ENCODE results near the gene PPP1R13B. TPM values are rescaled to one million over a fixed set of nuclear protein-coding genes. Genes with fewer than 3 reads are reported as not detected.

PPP1R13B gene
- total RNA-seq, 1 donor from 2014 or later, result 53.0 TPM

DNA sequence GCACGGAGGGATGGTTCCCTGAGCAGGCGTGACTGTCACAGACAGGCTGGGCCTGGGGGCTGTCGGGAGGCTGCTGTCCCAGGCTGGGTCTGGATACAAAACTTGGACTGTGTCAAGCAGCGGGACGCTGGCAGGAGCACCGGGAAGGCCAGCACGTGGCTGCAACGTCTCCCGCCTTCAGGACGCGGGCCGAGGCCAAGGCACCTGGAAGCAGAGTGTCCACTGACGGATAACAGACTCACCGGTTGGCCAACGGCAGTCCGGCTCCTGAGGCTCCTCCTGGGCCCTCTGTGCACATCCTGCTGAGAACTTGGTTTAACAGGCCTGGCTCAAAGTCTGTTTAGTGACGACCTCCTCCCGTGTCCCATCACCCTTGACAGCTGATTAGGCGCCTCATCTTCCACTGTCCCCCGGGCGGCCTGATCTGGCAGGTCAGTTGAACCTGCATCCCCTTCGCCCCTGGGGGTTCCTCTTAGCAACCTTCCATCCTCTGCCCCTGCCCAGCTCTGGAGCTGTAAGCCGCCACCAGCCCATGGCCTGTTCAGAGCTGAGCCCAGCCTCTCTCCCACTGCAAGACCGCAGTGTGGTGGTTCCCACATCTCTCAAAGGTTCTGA lies 134.6 kb downstream of the PPP1R13B start:
- H3K9me3 Mint-ChIP-seq, result no peaks in the 10 kb centered on the region
- H3K4me3 Mint-ChIP-seq, result no peak overlapping the region
- H3K27me3 Mint-ChIP-seq (ENCODE audit: low read depth), result peaks cover 2% of the 10 kb centered on the region
- H3K36me3 Mint-ChIP-seq, result no peaks in the 10 kb centered on the region
- TF ChIP-seq, protein P1, sequence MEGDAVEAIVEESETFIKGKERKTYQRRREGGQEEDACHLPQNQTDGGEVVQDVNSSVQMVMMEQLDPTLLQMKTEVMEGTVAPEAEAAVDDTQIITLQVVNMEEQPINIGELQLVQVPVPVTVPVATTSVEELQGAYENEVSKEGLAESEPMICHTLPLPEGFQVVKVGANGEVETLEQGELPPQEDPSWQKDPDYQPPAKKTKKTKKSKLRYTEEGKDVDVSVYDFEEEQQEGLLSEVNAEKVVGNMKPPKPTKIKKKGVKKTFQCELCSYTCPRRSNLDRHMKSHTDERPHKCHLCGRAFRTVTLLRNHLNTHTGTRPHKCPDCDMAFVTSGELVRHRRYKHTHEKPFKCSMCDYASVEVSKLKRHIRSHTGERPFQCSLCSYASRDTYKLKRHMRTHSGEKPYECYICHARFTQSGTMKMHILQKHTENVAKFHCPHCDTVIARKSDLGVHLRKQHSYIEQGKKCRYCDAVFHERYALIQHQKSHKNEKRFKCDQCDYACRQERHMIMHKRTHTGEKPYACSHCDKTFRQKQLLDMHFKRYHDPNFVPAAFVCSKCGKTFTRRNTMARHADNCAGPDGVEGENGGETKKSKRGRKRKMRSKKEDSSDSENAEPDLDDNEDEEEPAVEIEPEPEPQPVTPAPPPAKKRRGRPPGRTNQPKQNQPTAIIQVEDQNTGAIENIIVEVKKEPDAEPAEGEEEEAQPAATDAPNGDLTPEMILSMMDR (IDR thresholded peaks at IDR 0.05; ENCODE audit: unreplicated experiment), result no peak
- peaks cover 20% of the 10 kb centered on the region for H3K4me1 Mint-ChIP-seq
- peak overlapping the region; percentile 19 for H3K27ac Mint-ChIP-seq
- DNase-seq (ENCODE audit: low spot score in 2 of 2, unreplicated experiment in 2 of 2), result no peak

DNA sequence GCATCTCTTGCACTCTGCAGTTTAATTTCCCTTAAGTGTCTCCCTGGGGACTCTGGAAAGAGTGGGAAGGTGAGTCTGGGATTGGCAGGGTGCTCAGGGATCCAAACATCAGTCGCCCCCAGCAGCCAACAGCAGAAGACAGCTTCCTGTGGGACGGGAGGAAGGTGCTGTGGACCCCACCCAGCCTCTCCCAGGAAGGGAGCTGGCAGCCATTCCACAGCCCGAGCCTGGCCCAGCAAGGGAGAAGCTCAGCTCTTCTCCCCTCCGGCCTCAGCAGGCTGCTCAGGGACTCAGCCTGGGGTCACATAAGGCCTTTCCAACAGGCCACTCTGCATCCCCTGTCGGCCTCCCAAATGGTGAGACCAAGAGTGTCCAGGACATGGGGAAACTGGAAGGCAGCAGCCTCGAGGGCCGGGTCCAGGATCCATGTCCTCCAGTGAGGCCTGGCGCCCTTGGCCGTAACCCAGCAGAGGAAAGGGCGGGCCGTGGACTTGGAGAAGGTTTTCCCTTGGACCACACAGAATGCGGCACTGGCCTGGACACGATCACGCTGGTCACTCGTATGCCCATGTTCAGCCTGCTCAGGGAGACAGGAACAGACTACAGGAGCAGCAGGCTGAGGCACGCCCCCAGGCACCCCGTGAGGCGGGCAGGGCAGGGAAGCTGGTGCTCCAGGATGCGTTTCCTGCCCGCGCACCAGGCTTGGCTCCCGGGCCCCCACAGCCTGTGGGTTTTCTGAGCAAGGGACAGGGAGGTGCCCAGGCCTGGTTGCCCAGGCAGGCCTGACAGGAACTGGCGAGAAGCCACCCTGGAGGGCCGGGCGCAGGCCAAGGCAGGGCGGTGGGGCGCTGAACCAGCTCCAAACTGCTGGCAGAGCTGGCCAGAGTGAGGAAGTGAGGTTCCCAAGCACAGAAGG lies 135.6 kb downstream of the PPP1R13B start:
- TF ChIP-seq, protein P1 (IDR thresholded peaks at IDR 0.05; ENCODE audit: unreplicated experiment), result no peak
- peaks cover 2% of the 10 kb centered on the region for H3K27me3 Mint-ChIP-seq (ENCODE audit: low read depth)
- H3K4me1 Mint-ChIP-seq, result peaks cover 10% of the 10 kb centered on the region
- H3K36me3 Mint-ChIP-seq, result no peaks in the 10 kb centered on the region
- DNase-seq (ENCODE audit: low spot score in 2 of 2, unreplicated experiment in 2 of 2), result no peak
- H3K4me3 Mint-ChIP-seq, result no peak overlapping the region
- H3K9me3 Mint-ChIP-seq, result no peaks in the 10 kb centered on the region
- no peak overlapping the region for H3K27ac Mint-ChIP-seq

DNA sequence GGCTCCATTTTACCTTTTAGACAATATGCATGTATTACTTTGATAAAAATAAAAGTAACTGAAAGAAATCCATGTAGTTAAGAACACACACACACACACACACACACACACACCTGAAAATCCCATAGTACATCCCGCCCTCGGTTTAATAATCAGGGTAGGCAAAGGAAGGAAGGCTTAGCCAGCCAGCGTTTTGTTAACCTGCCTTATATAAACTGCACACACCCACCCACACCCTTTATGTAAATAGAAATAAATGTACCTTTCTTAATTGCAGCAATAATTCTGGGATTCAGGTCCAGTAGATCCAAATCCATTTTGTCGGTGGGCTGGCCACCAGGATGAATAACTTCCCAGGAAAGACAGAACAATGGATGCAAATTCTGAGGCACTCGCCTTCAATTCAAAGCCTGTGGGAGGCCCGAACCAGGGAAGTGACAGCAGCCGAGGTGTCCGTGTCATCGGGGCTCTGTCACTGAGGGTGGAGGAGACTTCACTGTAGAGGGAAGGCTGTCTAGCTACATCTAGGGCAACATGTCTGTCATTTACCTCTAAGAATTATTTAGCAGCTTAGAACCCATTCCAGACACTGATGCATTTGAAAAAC lies 136.5 kb downstream of the PPP1R13B start:
- DNase-seq (ENCODE audit: low spot score in 2 of 2, unreplicated experiment in 2 of 2), result no peak
- no peak overlapping the region for H3K27ac Mint-ChIP-seq
- no peak overlapping the region for H3K4me3 Mint-ChIP-seq
- H3K9me3 Mint-ChIP-seq, result no peaks in the 10 kb centered on the region
- TF ChIP-seq, protein P1 (IDR thresholded peaks at IDR 0.05; ENCODE audit: unreplicated experiment), result no peak
- H3K27me3 Mint-ChIP-seq (ENCODE audit: low read depth), result peaks cover 2% of the 10 kb centered on the region
- H3K36me3 Mint-ChIP-seq, result no peaks in the 10 kb centered on the region
- H3K4me1 Mint-ChIP-seq, result peaks cover 8% of the 10 kb centered on the region

DNA sequence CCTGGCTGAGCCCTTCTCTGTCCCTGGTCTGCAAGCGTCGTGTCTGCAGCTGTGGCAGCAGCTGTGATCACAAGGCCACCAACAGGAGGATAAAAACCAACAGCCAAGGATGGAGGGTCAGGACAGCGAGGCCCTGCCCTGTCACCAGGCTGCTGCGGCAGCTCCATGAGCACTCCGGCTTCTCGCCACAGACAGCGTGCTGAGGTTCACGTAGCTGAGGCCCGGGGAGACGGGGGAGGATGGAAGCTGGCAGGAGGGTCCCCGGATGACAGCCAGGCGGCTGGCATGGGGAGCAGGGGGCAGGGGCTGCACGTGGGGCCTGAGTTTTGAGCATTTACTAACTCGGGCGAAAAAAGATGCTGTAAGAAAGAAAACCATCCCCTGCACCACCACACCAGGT lies 137.6 kb downstream of the PPP1R13B start:
- no peak for DNase-seq (ENCODE audit: low spot score in 2 of 2, unreplicated experiment in 2 of 2)
- TF ChIP-seq, protein P1 (IDR thresholded peaks at IDR 0.05; ENCODE audit: unreplicated experiment), result no peak
- Mint-ChIP-seq H3K4me1 (peaks cover 6% of the 10 kb centered on the region), H3K4me3 (no peak overlapping the region), H3K36me3 (peaks cover 2% of the 10 kb centered on the region), H3K27me3 (ENCODE audit: low read depth) (no peaks in the 10 kb centered on the region), H3K27ac (no peak overlapping the region), H3K9me3 (no peaks in the 10 kb centered on the region)

DNA sequence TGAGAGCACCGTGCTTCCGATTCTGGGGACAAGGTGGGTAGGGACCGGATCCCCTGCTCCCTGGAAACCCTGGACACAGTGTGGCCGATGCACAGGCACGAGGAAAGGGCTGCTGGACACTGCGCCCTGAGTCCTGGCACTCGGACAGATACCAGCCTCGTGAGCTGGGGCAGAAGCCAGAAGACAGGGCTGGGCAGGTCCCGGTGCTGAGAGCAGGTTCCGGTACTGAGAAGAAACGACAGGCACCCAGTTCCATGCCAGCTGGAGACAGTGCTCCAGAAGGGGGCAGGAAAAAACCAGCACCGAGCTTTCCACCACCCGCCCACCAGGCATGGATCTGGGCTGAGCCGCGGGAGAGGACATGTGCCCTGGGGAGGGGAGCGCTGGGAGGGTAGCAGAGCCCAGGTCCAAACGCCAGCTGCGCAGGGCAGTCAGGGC lies 138.6 kb downstream of the PPP1R13B start:
- DNase-seq (ENCODE audit: low spot score in 2 of 2, unreplicated experiment in 2 of 2), result no peak
- no peak overlapping the region for H3K27ac Mint-ChIP-seq
- H3K4me1 Mint-ChIP-seq, result peaks cover 1% of the 10 kb centered on the region
- H3K4me3 Mint-ChIP-seq, result no peak overlapping the region
- TF ChIP-seq, protein P1 (IDR thresholded peaks at IDR 0.05; ENCODE audit: unreplicated experiment), result no peak
- no peaks in the 10 kb centered on the region for H3K9me3 Mint-ChIP-seq
- no peaks in the 10 kb centered on the region for H3K27me3 Mint-ChIP-seq (ENCODE audit: low read depth)
- peaks cover 4% of the 10 kb centered on the region for H3K36me3 Mint-ChIP-seq

Measured in mesothelial cell of epicardium (in vitro differentiated cells).